Activated CD4-positive, CD25-positive, alpha-beta regulatory T cell treated with anti-CD3 and anti-CD28 coated beads, Interleukin-2, amount 50 U/mL, for 72 hours (primary cell): ENCODE data around the gene PIP5KL1.

Source experiments
- DNase-seq: peaks from one replicate; pipeline ENCODE4 v3.0.0; 2021

The PIP5KL1 gene

GRCh38 chr9:127968042-127968441 lies 37.5 kb upstream of the PIP5KL1 start:
- DNase-seq, result peak; percentile 31

GRCh38 chr9:127967151-127967809 lies 36.7 kb upstream of the PIP5KL1 start:
- DNase-seq, result peak; percentile 32

GRCh38 chr9:127966416-127967150 lies 36.0 kb upstream of the PIP5KL1 start:
- DNase-seq, result no peak

- no peak for DNase-seq
Measured at GRCh38 chr9:127965953-127966352, 35.4 kb upstream of the PIP5KL1 start.

GRCh38 chr9:127963359-127964064 lies 32.9 kb upstream of the PIP5KL1 start:
- DNase-seq, result peak; percentile 30

GRCh38 chr9:127963041-127963358 lies 32.4 kb upstream of the PIP5KL1 start:
- DNase-seq, result no peak

- DNase-seq, result no peak
Measured at GRCh38 chr9:127962278-127962677, 31.7 kb upstream of the PIP5KL1 start.

- no peak for DNase-seq
Measured at GRCh38 chr9:127961613-127962155, 31.1 kb upstream of the PIP5KL1 start.

GRCh38 chr9:127961155-127961490 lies 30.5 kb upstream of the PIP5KL1 start:
- no peak for DNase-seq

- DNase-seq, result no peak
Measured at GRCh38 chr9:127960410-127961154, 30.0 kb upstream of the PIP5KL1 start.

GRCh38 chr9:127959841-127960409 lies 29.3 kb upstream of the PIP5KL1 start:
- no peak for DNase-seq

- no peak for DNase-seq
Measured at GRCh38 chr9:127959398-127959797, 28.8 kb upstream of the PIP5KL1 start.

GRCh38 chr9:127958728-127959127 lies 28.2 kb upstream of the PIP5KL1 start:
- no peak for DNase-seq

GRCh38 chr9:127955294-127956015 lies 24.9 kb upstream of the PIP5KL1 start:
- peak; percentile 71 for DNase-seq

- DNase-seq, result no peak
Measured at GRCh38 chr9:127954831-127955293, 24.3 kb upstream of the PIP5KL1 start.

- DNase-seq, result no peak
Measured at GRCh38 chr9:127953768-127954505, 23.4 kb upstream of the PIP5KL1 start.

GRCh38 chr9:127953154-127953553 lies 22.6 kb upstream of the PIP5KL1 start:
- DNase-seq, result no peak

- no peak for DNase-seq
Measured at GRCh38 chr9:127950513-127951289, 20.1 kb upstream of the PIP5KL1 start.

- DNase-seq, result no peak
Measured at GRCh38 chr9:127949827-127950512, 19.4 kb upstream of the PIP5KL1 start.
